GM21390 (cell line): Measurements from ENCODE around the gene OR13H1.
"Not testable (repeated sequence)": the region's sequence is repeated elsewhere in the genome, so short reads cannot be mapped to it uniquely, and the experiment has no call there.

ENCODE experiments used
- ATAC-seq: cut with Tn5 transposase; IDR thresholded peaks from one replicate; pipeline ENCODE4 v1.9.1; 2021; ENCODE audit not compliant: unreplicated experiment

The OR13H1 gene, protein sequence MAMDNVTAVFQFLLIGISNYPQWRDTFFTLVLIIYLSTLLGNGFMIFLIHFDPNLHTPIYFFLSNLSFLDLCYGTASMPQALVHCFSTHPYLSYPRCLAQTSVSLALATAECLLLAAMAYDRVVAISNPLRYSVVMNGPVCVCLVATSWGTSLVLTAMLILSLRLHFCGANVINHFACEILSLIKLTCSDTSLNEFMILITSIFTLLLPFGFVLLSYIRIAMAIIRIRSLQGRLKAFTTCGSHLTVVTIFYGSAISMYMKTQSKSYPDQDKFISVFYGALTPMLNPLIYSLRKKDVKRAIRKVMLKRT

DNA sequence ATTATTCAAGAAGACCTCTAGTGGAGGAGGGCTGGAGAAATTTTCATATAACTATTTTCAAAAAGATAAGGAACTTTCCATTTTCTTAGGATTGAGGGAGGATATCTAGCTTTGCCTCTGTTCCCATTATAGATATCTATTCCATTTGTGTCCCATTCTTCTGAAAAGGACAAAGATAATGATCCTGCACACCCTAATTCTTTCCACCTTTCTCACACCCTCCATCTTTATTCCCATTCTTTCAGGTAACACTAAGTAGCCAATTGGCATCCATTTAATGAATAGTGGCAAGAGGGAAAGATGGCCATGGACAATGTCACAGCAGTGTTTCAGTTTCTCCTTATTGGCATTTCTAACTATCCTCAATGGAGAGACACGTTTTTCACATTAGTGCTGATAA is at the start of gene OR13H1:
TSS of gene OR13H1 (plus strand) at position 301 of the 400 bp plus-strand sequence. CDS start at position 301, 0 bp downstream.
- no peak for ATAC-seq

DNA sequence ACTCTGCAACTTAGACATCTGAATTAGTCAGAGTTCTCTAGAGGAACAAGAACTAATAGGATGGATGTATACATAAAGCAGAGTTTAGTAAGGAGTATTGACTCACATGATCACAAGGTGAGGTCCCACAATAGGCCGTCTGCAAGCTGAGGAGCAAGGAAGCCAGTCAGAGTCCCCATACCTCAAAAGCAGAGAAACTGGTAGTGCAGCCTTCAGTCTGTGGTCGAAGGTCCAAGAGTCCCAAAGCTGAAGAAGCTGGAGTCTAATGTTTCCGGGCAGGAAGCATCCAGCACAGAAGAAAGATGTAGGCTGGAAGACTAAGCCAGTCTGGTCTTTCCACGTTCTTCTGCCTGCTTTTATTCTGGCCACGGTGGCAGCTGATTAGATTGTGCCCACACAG is 42.3 kb upstream of the OR13H1 start:
- ATAC-seq = not testable (repeated sequence)

DNA sequence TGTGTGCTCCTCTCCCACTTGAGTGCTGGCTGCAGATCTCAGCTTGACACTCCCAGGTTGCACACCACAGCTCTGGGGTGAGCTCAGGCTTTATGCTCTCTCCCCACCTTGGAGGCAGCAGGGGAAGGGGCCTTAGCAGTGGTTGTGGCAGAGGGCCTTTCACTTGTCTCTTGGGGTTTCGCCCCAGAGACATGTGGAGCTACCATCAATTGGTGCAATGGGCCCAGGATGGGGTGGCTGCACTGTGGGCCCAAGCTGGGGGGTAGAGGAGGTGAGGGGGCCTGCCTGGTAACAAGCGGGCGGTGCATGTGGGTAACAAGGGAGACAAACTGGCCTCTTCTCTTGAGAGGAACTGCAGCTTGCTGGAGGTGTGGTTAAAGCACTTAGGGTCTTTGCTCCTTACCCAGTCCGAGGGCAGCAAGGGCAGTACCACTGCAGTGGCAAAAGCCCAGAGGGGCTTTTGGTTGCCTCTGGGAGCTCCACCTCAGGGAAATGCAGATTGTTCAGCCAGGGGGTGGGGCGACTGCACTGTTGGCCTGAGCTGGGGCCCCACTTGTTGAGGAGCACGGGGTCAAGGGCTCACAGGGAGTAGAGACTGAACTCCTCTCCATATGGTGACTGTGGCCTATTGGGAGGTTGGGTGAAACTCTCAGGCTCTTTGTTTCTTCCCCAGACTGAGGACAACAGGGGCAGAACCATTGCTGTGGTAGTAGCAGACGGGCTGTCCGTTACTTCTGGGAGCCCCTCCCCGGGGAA is 30.5 kb upstream of the OR13H1 start:
- ATAC-seq = no peak

DNA sequence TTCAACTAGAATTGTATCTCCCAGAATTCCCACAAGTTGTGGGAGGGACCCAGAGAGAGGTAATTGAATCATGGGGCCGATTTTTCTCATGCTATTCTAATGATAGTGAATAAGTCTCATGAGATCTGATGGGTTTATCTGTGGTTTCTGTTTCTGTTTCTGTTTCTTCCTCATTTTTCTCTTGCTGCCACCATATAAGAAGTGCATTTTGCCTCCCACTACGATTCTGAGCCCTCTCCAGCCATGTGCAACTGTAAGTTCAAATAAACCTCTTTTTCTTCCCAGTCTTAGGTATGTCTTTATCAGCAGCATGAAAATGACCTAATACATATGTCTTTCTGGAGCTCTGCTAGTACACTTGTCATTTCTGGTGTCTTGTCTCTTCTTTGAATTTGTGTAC is 22.1 kb upstream of the OR13H1 start:
- no peak for ATAC-seq

DNA sequence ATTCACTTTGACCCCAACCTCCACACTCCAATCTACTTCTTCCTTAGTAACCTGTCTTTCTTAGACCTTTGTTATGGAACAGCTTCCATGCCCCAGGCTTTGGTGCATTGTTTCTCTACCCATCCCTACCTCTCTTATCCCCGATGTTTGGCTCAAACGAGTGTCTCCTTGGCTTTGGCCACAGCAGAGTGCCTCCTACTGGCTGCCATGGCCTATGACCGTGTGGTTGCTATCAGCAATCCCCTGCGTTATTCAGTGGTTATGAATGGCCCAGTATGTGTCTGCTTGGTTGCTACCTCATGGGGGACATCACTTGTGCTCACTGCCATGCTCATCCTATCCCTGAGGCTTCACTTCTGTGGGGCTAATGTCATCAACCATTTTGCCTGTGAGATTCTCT is 344 bp downstream of the OR13H1 start:
- ATAC-seq = no peak

DNA sequence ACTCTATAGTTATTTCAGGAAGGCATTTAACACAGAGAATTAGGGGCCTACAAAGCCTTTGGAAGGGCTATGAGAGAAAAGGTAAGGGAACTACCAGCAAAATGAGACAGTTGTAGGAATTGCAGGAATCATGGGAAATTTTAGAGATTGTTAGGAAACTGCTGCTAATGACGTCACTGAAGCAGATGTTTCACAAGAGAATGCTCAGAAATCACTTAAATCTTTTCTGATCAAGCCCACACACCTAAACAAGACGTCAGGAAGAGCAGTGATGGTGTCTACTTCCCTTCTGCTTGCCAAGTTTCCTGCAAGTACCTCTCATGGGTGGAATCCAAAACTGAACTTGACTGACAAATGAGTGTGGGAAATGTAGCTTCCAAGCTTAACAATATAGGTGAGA is 5.1 kb downstream of the OR13H1 start:
- no peak for ATAC-seq

DNA sequence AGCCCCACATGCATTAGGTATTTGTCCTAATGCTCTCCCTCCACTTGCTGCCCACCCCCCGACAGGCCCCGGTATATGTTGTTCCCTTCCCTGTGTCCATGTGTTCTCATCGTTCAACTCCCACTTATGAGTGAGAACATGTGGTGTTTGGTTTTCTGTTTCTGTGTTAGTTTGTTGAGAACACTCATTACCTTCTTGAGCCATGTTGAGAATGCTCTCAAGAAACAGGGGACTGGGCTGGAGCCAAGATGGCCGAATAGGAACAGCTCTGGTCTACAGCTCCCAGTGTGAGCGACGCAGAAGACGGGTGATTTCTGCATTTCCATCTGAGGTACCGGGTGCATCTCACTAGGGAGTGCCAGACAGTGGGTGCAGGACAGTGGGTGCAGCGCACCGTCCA is 8.6 kb downstream of the OR13H1 start:
- not testable (repeated sequence) for ATAC-seq

DNA sequence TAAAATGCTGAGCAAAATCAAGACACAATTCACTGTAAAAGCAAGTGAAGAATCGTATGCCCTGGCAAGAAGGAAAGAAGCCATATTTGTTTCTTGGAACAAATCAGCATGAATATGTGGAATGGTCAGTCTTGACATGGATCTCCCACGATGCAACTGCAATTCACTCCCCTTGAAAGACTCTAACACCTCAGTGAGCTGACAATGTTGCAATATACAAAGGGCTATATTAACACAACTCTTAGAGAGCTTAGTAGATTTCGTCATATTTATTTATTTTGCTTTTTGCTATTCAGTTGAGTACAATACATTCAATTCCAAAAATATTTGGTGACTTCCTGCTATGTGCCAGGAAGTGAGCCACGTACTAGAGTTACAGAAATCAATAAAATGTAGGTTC is 14.7 kb downstream of the OR13H1 start:
- no peak for ATAC-seq

DNA sequence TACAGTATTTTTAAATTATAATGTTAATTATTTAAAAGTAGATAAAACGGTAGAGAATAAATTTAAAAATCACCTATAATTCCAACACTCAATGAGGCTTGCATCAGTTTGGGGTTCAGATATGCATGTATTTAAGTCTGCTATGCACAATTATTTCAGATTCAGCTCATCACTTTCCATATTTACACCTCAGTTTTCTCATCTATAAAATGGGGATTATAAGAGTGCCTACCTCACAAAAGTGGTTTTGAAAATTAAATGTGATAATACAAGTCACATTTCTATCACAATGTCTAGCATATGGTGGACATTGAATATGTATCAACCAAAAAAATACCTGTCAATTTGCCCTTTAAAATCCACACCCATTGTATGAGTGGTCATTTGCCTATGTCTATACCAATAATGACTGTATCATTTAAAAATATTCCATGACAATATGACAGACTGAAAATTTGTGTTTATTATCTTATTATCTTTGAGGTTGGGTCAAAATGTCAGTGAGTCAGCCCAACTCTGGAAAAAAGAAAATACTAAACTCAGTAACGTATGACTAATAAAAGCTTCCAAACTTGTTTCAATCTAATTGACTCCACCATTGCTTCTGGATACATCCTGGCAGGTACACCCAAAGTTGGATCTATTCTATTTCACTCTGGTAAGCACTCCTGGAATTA is 20.8 kb downstream of the OR13H1 start:
- no peak for ATAC-seq

DNA sequence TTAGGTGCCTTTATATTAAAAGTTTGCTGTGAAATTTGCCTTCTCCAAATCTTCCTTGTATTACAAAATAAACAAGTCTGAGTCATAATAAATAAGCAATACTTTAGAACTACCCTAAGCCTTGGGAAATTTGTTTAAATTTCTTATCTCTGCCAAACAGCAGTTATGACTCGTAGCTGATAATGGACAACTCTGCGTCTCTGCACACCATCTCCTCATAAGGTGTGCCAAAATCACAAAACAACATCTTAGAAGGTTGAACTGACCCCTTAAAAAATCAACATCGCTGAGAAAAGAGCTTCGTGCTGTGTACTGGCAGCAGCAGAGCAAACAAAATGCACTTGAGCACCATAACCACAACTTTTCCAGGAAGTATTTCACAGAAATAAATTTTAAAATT is 22.0 kb downstream of the OR13H1 start:
- ATAC-seq = no peak

DNA sequence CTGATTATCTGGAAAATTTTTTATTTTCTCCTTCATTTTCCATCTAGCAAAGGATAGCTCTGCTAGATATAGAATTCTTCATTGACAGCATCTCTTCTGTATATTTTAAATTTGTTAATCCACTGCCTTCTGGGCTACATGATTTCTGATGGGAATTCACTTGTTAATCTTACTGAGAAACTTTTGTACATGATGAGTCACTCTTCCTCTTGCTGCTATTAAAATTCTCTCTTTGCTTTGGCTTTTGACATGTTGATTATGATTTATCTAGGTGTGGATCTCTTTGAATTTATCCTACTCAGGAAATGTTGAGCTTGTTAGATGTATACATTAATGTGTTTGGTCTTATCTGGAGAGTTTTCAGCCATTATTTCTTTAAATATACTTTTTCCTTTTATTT is 27.5 kb downstream of the OR13H1 start:
- ATAC-seq = no peak

DNA sequence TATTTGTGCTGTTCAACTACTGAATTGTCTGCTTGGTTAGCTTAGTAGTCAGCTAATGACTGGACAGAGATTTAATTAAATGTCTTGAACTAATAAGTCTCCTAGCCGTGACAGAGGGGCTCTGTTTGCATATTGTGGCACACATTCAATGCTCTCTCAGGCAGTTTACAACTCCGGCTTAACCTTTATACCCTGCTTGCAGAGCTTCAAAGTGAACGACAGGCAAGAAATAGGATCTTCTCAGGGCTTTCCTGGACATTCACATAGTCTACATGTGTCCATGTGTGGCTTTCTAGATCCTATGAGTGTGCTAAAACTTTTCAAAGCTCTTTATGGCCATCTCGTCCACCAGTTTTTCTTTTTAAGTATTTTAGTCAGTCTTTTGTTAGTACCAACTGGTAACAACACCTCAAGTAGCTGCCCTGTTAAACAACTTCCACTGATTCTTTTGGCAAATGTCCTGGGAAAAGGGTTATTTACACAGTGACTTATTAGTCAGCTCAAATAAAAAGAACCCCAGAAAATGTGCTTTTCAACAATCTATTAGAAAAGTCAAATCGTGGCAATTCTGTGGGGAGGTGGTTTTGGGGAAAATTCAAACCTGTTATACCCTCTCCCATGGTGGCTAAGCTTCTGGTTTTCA is 28.6 kb downstream of the OR13H1 start:
- no peak for ATAC-seq

DNA sequence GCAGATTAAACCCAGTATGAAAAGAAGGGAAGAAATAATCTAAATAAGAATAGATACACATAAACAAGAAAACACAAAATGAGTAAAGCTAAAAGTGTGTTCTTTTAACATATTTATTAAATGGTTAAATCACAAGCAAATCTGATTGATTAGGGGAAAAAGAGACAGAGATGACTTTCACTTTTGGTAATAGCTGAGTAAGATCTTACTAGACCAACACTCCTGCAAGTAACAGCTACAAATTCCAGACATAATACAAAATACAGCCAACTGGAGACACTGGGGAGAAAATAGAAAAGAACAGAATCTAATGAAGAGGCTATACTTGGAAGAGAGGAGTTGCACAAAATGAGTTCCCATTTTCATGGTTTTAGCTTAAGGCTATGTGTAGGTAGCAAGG is 33.5 kb downstream of the OR13H1 start:
- no peak for ATAC-seq

DNA sequence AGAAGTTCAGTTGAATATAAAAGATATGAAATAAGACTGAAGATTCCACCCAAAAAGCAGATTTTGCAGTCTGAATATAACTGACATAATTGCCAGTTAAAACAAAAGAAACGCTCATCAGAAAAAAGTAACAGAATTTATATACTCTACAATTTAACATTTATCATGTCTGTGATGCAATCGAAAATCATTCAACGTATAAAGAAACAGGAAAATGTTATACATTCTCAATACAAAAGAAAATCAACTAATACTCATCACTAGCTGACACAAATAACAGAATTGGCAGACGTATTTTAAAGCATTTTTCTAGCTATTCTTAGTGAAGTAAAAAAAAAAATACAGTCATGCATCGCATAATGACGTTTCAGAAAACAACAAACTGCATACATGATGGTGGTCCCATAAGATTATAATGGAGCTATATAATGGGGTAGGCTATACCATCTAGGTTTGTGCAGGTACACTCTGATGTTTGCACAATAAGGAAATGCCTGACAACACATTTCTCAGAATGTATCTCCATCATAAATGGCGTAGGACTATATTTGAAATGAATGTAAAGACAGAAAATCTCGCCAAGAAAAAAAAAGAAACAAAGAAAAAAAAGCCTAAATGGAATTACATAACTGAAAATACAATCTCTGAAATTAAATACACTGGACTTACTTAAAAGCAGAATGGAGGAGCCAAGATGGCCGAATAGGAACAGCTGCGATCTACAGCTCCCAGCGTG is 34.3 kb downstream of the OR13H1 start:
- no peak for ATAC-seq

DNA sequence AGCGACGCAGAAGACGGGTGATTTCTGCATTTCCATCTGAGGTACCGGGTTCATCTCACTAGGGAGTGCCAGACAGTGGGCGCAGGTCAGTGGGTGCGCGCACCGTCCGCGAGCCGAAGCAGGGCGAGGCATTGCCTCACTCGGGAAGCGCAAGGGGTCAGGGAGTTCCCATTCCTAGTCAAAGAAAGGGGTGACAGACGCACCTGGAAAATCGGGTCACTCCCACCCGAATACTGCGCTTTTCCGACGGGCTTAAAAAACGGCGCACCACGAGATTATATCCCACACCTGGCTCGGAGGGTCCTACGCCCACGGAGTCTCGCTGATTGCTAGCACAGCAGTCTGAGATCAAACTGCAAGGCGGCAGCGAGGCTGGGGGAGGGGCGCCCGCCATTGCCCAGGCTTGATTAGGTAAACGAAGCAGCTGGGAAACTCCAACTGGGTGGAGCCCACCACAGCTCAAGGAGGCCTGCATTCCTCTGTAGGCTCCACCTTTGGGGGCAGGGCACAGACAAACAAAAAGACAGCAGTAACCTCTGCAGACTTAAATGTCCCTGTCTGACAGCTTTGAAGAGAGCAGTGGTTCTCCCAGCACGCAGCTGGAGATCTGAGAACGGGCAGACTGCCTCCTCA is 35.0 kb downstream of the OR13H1 start:
- not testable (repeated sequence) for ATAC-seq

DNA sequence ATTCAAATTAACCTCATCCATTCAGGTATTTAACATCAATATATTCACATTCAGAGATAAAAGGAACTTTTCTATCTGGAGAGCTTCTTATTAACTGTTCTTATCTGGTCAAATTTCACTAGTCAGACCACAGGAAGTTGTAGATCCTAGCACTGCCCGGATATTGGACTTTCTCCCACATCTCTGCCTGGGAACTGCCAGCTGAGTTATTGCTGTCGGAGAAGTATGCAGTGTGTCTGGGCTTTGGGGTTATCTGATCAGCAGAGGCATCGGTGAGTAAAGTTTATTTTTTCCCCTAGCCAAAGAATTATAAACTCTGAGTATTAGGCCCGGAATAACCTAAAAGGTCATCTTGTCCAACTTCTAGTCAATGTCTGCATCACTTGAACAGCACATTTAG is 45.1 kb downstream of the OR13H1 start:
- no peak for ATAC-seq
